Embryonic facial prominence (tissue), 1 donor: ENCODE results near the gene AQP10.
"Not testable (repeated sequence)": the region's sequence is repeated elsewhere in the genome, so short reads cannot be mapped to it uniquely, and the experiment has no call there.

Experiments
- DNase-seq: peaks from one replicate; pipeline ENCODE4 v3.0.0-alpha.2; 2016; ENCODE audit errors: extremely low spot score

Gene AQP10

GRCh38 chr1:154324241-154324640 lies 3.3 kb downstream of the AQP10 start:
- no peak for DNase-seq

GRCh38 chr1:154324669-154325582 lies 4.0 kb downstream of the AQP10 start, which contains the start of gene ATP8B2:
ATP8B2 (plus strand) TSS chr1:154325525; CDS start chr1:154328142, 2,617 bp downstream.
- DNase-seq, result peak; percentile 73

- no peak for DNase-seq
These were observed 5.0 kb downstream of the AQP10 start for GRCh38 chr1:154325583-154326545.

DNA sequence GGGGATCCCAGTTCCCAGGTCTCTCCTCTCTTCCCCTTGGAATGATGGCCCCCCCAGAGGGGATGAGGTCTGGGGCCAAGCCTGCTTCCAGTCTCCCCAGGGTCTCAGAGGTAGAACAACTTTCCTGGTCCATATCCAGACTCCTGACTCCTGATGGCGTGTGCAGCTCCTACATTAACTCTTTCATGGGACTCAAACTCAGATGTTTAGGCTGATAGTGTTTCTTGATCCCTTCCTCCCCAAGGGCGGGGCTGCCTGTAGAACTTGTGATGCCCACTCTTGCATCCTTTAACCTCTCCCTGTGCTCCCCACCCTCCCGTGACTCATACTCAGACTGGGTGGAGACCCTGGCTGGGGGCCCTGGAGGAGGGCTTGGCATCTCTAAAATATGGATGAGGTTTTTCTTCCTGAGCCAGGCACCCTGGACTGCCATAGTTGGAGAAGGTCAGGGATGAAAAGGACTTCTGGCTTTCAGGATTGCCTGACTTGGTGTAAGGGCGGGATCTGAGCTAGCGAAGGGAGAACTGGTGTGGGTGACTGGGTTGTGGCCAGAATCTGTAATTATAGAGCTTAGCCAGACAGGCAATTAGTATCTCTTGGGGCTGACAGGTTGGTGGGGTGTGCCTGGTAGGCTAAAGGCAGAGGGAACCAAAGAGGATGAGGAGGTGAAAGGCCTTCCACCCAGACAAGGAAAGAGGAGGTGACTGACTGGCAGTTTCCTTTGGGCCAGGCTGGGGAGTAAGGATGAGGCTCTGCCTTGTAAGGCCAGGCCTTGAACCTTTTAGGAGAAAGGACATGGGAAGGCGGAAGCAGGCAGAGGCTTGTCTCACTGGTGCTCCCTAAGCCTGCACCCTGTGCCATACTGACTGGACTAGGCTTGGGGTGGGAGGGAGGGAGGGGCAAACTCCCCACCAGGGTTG lies 5.9 kb downstream of the AQP10 start:
- no peak for DNase-seq

DNA sequence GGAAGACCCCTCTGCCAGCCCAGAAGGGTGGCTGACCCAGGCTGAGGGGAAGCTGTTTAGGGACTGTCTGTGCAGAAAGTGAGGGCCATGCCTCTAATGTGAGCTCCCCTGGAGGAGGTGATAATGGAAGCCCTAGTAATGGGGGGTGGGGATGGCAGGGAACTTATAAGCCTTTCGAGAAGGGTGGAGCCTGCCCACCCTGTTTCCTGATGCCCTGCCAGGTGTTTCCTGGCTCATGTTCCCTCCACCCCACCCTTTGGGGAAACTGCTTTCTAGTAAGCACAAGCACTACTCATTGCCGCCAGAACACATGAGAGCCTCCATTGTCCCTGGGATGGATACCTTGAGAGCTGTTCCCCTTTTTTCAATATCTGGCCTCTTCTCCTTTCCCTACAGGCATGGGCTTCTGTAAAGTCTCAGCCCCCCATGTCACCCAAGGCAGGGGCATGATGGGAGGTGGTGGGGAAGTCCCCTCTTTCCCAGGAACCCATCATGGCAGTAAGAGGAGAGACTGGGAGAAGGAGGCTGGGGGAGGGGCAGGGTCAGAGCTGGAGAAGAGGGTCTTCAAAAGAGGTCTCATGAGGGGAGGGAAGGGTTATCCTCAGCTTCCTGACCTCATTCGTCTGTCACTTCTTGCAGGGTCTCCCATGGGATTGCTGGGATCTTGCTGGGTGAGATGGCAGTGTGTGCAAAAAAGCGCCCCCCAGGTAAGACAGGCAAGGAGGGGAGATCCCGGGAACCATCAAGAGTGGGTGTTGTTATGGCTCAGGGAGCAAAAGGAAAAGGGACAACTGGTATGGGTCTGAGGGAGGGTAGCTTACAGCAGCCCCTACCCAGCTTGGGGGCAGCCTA lies 6.8 kb downstream of the AQP10 start:
- DNase-seq, result no peak

DNA sequence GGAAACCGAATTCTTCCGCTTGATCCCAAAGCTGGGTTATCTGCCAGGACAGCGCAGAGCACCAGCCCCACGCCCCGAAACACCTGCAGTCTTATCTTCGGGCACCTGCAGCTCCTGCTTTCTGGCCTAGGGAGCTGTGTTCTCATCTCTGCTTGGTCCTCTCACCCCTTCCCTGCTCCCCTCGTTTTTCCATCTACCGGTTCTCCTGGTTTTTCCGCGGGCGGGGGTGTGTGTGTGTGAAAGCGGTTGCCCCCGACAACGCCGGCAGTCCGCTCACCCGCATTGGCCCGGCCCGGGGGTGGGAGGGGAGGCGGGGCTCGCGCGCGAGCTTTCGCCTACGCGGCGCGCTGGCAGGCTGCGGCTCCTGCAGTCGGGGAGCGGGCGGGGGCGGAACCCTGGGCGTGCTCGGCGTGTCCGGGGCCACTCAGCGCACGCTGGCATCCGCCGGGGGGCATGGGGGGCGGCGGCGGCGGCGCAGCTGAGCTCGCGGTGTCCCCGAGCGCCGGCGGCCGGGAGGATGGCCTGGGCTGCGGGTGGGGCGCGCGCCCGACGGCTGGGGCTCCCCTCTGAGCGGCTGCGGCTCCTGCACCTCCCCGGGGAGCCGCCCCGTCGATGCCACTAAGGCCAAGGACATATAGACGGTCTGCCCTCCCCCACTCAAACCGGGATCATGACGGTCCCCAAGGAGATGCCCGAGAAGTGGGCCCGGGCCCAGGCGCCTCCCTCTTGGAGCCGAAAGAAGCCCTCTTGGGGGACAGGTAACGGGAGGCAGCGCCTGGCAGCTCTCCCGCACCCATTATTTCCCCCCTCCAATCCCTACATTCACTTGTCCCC lies 7.6 kb downstream of the AQP10 start:
- peak; percentile 56 for DNase-seq

- peak; percentile 31 for DNase-seq
These were observed 8.2 kb downstream of the AQP10 start for GRCh38 chr1:154329152-154329521.

GRCh38 chr1:154329551-154330131 lies 8.7 kb downstream of the AQP10 start:
- no peak for DNase-seq

DNA sequence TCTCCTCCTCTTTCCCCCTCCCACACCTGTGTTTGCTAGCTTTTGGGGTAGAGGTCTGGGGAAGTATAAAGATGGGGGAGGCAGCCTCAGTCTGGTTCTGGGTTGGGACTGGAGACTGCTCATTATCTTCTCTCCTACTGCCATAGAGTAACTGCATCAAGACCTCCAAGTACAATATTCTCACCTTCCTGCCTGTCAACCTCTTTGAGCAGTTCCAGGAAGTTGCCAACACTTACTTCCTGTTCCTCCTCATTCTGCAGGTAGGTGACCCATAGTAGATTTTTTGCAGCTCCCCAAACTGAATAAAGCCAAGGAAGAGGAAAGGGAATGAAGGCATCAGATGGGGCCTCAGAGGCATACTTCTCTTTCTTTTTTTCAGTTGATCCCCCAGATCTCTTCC lies 9.8 kb downstream of the AQP10 start:
- no peak for DNase-seq

GRCh38 chr1:154334079-154335024 lies 13.5 kb downstream of the AQP10 start:
- no peak for DNase-seq

- peak; percentile 77 for DNase-seq
These were observed 14.3 kb downstream of the AQP10 start for GRCh38 chr1:154335025-154335714.

DNA sequence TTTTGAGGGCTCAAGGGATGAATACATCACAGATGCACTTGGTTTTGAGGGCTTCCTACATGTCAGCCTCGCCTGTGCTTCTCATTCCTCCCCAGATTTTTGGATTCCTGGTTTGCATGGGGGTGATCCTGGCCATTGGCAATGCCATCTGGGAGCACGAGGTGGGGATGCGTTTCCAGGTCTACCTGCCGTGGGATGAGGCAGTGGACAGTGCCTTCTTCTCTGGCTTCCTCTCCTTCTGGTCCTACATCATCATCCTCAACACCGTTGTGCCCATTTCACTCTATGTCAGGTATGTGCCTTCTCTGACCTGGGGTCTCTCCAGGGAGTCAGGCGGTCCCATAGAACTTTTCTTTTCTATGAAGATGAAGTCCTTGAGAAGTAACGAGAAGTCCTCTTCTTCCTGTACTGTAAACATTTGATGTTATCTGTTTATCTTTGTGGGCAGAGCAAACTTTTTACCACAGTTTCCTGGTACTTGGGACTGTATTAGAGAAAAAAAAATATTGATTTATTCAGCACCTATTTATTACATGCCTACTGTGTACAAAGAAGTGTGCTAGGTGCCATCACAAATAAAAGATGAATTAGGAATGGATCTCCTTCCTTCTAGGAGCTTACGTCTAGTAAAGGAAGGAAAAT lies 16.5 kb downstream of the AQP10 start:
- DNase-seq, result no peak

DNA sequence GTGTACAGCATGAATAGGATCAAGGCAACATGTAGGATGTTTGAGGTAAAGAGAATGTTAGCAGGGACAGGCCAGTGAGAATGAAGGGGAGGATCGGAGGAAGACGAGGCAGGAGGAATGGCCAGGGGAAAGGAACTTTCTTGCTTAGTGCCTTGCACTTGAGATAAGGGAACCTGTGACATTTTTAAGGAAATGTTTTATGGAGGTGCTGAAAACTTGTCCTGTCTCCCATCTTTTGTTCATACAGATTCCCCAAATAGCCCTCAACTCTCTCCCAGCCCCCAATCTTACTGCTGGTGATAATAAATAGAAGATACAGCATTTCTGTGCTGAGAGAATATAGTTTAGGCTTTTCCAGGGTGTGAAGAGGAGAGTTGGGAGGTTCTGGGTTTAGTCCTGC lies 18.0 kb downstream of the AQP10 start:
- DNase-seq, result no peak

- DNase-seq, result not testable (repeated sequence)
These were observed 20.5 kb downstream of the AQP10 start for GRCh38 chr1:154341366-154341765.

GRCh38 chr1:154342132-154342531 lies 21.2 kb downstream of the AQP10 start:
- DNase-seq, result no peak

DNA sequence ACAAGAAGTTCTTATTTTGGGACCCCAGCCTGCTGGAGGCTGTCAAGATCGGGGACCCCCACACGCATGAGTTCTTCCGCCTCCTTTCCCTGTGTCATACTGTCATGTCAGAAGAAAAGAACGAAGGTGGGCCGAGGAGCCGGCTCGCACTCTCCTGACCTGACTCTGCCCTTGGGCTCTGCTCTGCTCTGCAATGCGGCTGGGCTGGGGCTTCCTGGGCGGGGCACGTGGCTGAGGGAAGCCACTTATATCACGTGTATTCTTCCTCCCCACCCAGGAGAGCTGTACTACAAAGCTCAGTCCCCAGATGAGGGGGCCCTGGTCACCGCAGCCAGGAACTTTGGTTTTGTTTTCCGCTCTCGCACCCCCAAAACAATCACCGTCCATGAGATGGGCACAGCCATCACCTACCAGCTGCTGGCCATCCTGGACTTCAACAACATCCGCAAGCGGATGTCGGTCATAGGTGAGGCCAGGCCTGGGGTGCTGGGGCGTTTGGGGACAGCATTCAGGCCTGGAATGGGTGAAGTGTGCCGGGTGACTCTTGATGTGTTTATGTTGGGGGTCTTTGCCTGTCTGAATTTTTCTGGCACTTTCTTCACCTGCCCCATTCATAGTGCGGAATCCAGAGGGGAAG lies 22.1 kb downstream of the AQP10 start:
- no peak for DNase-seq
